ENCODE results near the gene POU3F3.
A peak's percentile ranks its signal among the peaks of the same experiment; 100 is the strongest.

The POU3F3 gene

GRCh38 chr2:104853534-104854497 is at the start of gene POU3F3:
TSS of gene POU3F3 (plus strand) at chr2:104854115. CDS start at chr2:104855511, 1,396 bp downstream.
- Mint-ChIP-seq H3K4me1 (peaks cover 67% of the 10 kb centered on the region), H3K27ac (peak within 1 kb of the TSS; percentile 64), H3K9me3 (peaks cover 4% of the 10 kb centered on the region), H3K36me3 (ENCODE audit: low read depth) (no peaks in the 10 kb centered on the region), H3K4me3 (peak within 1 kb of the TSS; percentile 84), H3K27me3 (ENCODE audit: low read depth, poor library complexity) (peaks cover 88% of the 10 kb centered on the region)
- TF ChIP-seq CTCF (IDR thresholded peaks at IDR 0.05): no peak
- DNase-seq: peak; percentile 88

- Mint-ChIP-seq H3K27ac (no peak overlapping the region), H3K9me3 (peaks cover 25% of the 10 kb centered on the region), H3K36me3 (ENCODE audit: low read depth) (peaks cover 7% of the 10 kb centered on the region), H3K27me3 (ENCODE audit: low read depth, poor library complexity) (peaks cover 3% of the 10 kb centered on the region), H3K4me1 (peaks cover 5% of the 10 kb centered on the region), H3K4me3 (no peak overlapping the region)
- TF ChIP-seq CTCF (IDR thresholded peaks at IDR 0.05): no peak
- no peak for DNase-seq
These were observed 49.6 kb upstream of the POU3F3 start for GRCh38 chr2:104804148-104804890.

GRCh38 chr2:104812286-104812685 is 41.6 kb upstream of the POU3F3 start:
- Mint-ChIP-seq H3K4me1 (peaks cover 32% of the 10 kb centered on the region), H3K36me3 (ENCODE audit: low read depth) (peaks cover 7% of the 10 kb centered on the region), H3K27ac (peak overlapping the region; percentile 57), H3K9me3 (peaks cover 26% of the 10 kb centered on the region), H3K27me3 (ENCODE audit: low read depth, poor library complexity) (peaks cover 8% of the 10 kb centered on the region), H3K4me3 (peak overlapping the region; percentile 39)
- no peak for DNase-seq
- no peak for TF ChIP-seq CTCF (IDR thresholded peaks at IDR 0.05)

- TF ChIP-seq CTCF (IDR thresholded peaks at IDR 0.05): no peak
- Mint-ChIP-seq H3K27me3 (ENCODE audit: low read depth, poor library complexity) (peaks cover 14% of the 10 kb centered on the region), H3K4me1 (peaks cover 46% of the 10 kb centered on the region), H3K36me3 (ENCODE audit: low read depth) (no peaks in the 10 kb centered on the region), H3K9me3 (peaks cover 7% of the 10 kb centered on the region), H3K4me3 (no peak overlapping the region), H3K27ac (no peak overlapping the region)
- no peak for DNase-seq
These were observed 37.8 kb upstream of the POU3F3 start for GRCh38 chr2:104816143-104816542.

GRCh38 chr2:104818264-104818663 is 35.7 kb upstream of the POU3F3 start:
- Mint-ChIP-seq H3K9me3 (peaks cover 4% of the 10 kb centered on the region), H3K4me3 (no peak overlapping the region), H3K36me3 (ENCODE audit: low read depth) (peaks cover under 1% of the 10 kb centered on the region), H3K27me3 (ENCODE audit: low read depth, poor library complexity) (peaks cover 11% of the 10 kb centered on the region), H3K4me1 (peaks cover 26% of the 10 kb centered on the region), H3K27ac (peak overlapping the region; percentile 77)
- no peak for DNase-seq
- no peak for TF ChIP-seq CTCF (IDR thresholded peaks at IDR 0.05)
